Tibial nerve (tissue), 3 donors: ENCODE data around the gene TIPRL.

ENCODE experiments used
- CTCF ChIP-seq, 5 experiments: fragments of 200-600 bp in 3 of 5; fragments of 450-650 bp in 2 of 5; sonication (generic) in 3 of 5; IDR thresholded peaks; one replicate each; pipeline ENCODE4 v1.5.1; 2016 to 2019; ENCODE audit warnings: antibody characterized with exemption in 5 of 5, mild to moderate bottlenecking in 3 of 5, moderate library complexity in 2 of 5
- POLR2A ChIP-seq, 2 donors: fragments of 450-650 bp; IDR thresholded peaks; one replicate each; pipeline ENCODE4 v1.6.1; 2017; ENCODE audit warnings: antibody characterized with exemption in 2 of 2, mild to moderate bottlenecking in 2 of 2, moderate library complexity in 2 of 2

GRCh38 chr1:168235548-168235885 is 56.8 kb downstream of the TIPRL start:
- TF ChIP-seq CTCF (IDR thresholded peaks at IDR 0.05), result peak in 1 of 5 experiments; percentile 3
- no peak for TF ChIP-seq POLR2A (IDR thresholded peaks at IDR 0.05)
